Trophoblast cell (in vitro differentiated cells and primary cell): ENCODE results near the gene RAD51B.
"Not testable (repeated sequence)": the region's sequence is repeated elsewhere in the genome, so short reads cannot be mapped to it uniquely, and the experiment has no call there.

Experiments used
- DNase-seq, 2 donors: peaks; one replicate each; pipeline ENCODE4 v3.0.0-alpha.2; 2016
- H2AFZ ChIP-seq: 2 replicates; pipeline ENCODE4 v1.6.1; 2013; ENCODE audit warnings: low read length, moderate library complexity, mild to moderate bottlenecking; ENCODE audit not compliant: insufficient read depth, poor library complexity
- H2AK5ac ChIP-seq: 2 replicates; pipeline ENCODE4 v1.6.1; 2013; ENCODE audit warnings: mild to moderate bottlenecking, low read length
- H2BK120ac ChIP-seq: 2 replicates; pipeline ENCODE4 v1.6.1; 2013; ENCODE audit warnings: low read length, mild to moderate bottlenecking, moderate library complexity; ENCODE audit not compliant: insufficient read depth, poor library complexity
- H2BK12ac ChIP-seq: 2 replicates; pipeline ENCODE4 v1.6.1; 2013; ENCODE audit warnings: mild to moderate bottlenecking, low read length, moderate library complexity
- H2BK5ac ChIP-seq: 2 replicates; pipeline ENCODE4 v1.6.1; 2013; ENCODE audit warnings: low read length, low read depth, moderate library complexity, mild to moderate bottlenecking; ENCODE audit not compliant: poor library complexity
- H3K14ac ChIP-seq: 2 replicates; pipeline ENCODE4 v1.6.1; 2013; ENCODE audit warnings: mild to moderate bottlenecking, low read length
- H3K18ac ChIP-seq: 2 replicates; pipeline ENCODE4 v1.6.1; 2013; ENCODE audit warnings: mild to moderate bottlenecking, low read length
- H3K23ac ChIP-seq: 2 replicates; pipeline ENCODE4 v1.6.1; 2013; ENCODE audit warnings: low read length
- H3K27ac ChIP-seq: 2 replicates; pipeline ENCODE4 v1.5.1; 2013; ENCODE audit warnings: low read depth, mild to moderate bottlenecking, inconsistent platforms, low read length, moderate library complexity
- H3K27me3 ChIP-seq: 2 replicates; pipeline ENCODE4 v1.6.1; 2013; ENCODE audit warnings: inconsistent platforms, mild to moderate bottlenecking, low read length, moderate library complexity; ENCODE audit not compliant: insufficient read depth
- H3K36me3 ChIP-seq, 2 experiments: 1 replicate in 1 of 2; 2 replicates in 1 of 2; pipeline ENCODE4 v1.6.1; 2013; ENCODE audit warnings: low read length in 2 of 2, mild to moderate bottlenecking in 2 of 2, moderate library complexity in 1 of 2; ENCODE audit not compliant: insufficient read depth in 2 of 2, control insufficient read depth in 1 of 2
- H3K4ac ChIP-seq: 2 replicates; pipeline ENCODE4 v1.6.1; 2013; ENCODE audit warnings: low read depth, mild to moderate bottlenecking, low read length, moderate library complexity
- H3K4me1 ChIP-seq, 2 experiments: 1 replicate in 1 of 2; 2 replicates in 1 of 2; pipeline ENCODE4 v1.6.1; 2013; ENCODE audit warnings: low read length in 2 of 2, mild to moderate bottlenecking in 2 of 2, moderate library complexity in 1 of 2; ENCODE audit not compliant: insufficient read depth in 2 of 2, control insufficient read depth in 1 of 2
- H3K4me2 ChIP-seq: 2 replicates; pipeline ENCODE4 v1.6.1; 2013; ENCODE audit warnings: inconsistent platforms, mild to moderate bottlenecking, low read length, moderate library complexity
- H3K4me3 ChIP-seq: 2 replicates; pipeline ENCODE4 v1.5.1; 2013; ENCODE audit warnings: mild to moderate bottlenecking, low read depth, low read length, inconsistent platforms
- H3K79me1 ChIP-seq: one replicate; pipeline ENCODE4 v1.6.1; 2013; ENCODE audit warnings: low read length
- H3K79me2 ChIP-seq: 2 replicates; pipeline ENCODE4 v1.6.1; 2013; ENCODE audit warnings: low read length, mild to moderate bottlenecking; ENCODE audit not compliant: control insufficient read depth, insufficient read depth, poor library complexity
- H3K9ac ChIP-seq: 2 replicates; pipeline ENCODE4 v1.6.1; 2013; ENCODE audit warnings: mild to moderate bottlenecking, low read length
- H3K9me3 ChIP-seq: 2 replicates; pipeline ENCODE4 v1.6.1; 2013; ENCODE audit warnings: low read depth, mild to moderate bottlenecking, control low read depth, inconsistent platforms, low read length; ENCODE audit not compliant: insufficient read depth
- H4K12ac ChIP-seq: 2 replicates; pipeline ENCODE4 v1.6.1; 2013; ENCODE audit warnings: low read depth, mild to moderate bottlenecking, low read length, moderate library complexity
- H4K8ac ChIP-seq: 2 replicates; pipeline ENCODE4 v1.6.1; 2013; ENCODE audit warnings: low read depth, mild to moderate bottlenecking, low read length, moderate library complexity
- H4K91ac ChIP-seq: one replicate; pipeline ENCODE4 v1.6.1; 2013; ENCODE audit warnings: low read depth, mild to moderate bottlenecking, low read length, moderate library complexity
- WGBS: extraction: QIAGEN DNeasy Blood & Tissue Kit; methylation state at CpG from one replicate; pipeline ENCODE4 v1.1.7; 2013; ENCODE audit warnings: missing lambda C conversion rate; ENCODE audit not compliant: insufficient read length, insufficient coverage; ENCODE audit errors: extremely low coverage; 5-methylcytosine and 5-hydroxymethylcytosine counted together

RAD51B gene

DNA sequence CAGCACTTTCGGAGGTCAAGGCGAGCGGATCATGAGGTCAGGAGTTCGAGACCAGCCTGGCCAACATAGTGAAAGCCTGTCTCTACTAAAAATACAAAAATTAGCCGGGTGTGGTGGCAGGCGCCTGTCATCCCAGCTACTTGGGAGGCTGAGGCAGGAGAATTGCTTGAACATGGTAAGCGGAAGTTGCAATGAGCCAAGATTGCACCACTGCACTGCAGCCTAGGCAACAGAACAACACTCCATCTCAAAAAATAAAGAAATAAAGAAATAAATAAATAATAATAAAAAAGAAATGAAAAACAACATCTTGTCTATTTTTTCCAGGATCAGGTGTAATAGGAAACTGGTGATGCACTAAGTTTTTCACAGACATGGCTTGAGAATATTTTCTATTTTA is 168.6 kb downstream of the RAD51B start:
- H3K27ac ChIP-seq, H2AFZ ChIP-seq, H2BK120ac ChIP-seq, H3K9me3 ChIP-seq, H3K4me2 ChIP-seq, H3K27me3 ChIP-seq, H4K12ac ChIP-seq, H3K79me1 ChIP-seq, H3K23ac ChIP-seq, H4K8ac ChIP-seq, H3K4me1 ChIP-seq, H3K36me3 ChIP-seq, H3K18ac ChIP-seq, H3K9ac ChIP-seq, H2AK5ac ChIP-seq, H4K91ac ChIP-seq, H2BK12ac ChIP-seq, H3K4me3 ChIP-seq, H3K4ac ChIP-seq, H3K79me2 ChIP-seq, H3K14ac ChIP-seq, H2BK5ac ChIP-seq, DNase-seq: not testable (repeated sequence)
- WGBS, result no CpG with 5 or more reads among the region's 7 CpGs

DNA sequence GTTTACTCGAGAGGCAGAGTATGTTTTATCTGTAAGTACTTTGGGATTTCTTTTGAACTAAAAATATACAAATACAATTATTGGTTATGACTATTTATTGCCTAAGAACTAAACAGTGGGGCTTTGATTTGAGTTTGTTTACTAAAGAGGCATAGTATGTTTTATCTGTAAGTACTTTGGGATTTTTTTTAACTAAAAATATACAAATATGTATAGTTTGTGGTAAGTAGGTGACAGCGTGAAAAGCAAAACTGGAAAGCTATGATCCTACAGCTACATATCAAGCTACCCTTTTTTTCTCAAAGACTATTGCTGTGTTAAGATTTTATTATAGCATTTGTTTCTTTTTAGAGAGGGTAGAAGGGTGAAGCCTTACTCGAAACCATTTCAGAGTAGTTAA is 171.0 kb downstream of the RAD51B start:
- Histone ChIP-seq H2BK12ac (no peak overlapping the region), H3K4ac (no peak overlapping the region), H2BK5ac (no peak overlapping the region), H3K9ac (no peak overlapping the region), H4K8ac (no peak overlapping the region), H3K9me3 (no peaks in the 10 kb centered on the region), H4K91ac (no peak overlapping the region), H3K27me3 (no peaks in the 10 kb centered on the region), H3K27ac (no peak overlapping the region), H3K14ac (no peak overlapping the region), H3K79me2 (no peaks in the 10 kb centered on the region), H2BK120ac (no peak overlapping the region), H3K4me2 (no peak overlapping the region), H3K4me3 (no peak overlapping the region), H2AFZ (no peak overlapping the region), H3K4me1 (no peaks in the 10 kb centered on the region), H3K18ac (no peak overlapping the region), H3K79me1 (no peaks in the 10 kb centered on the region), H2AK5ac (no peak overlapping the region), H3K36me3 (no peaks in the 10 kb centered on the region), H4K12ac (no peak overlapping the region), H3K23ac (no peak overlapping the region)
- no peak for DNase-seq
- no CpG with 5 or more reads among the region's 3 CpGs for WGBS

DNA sequence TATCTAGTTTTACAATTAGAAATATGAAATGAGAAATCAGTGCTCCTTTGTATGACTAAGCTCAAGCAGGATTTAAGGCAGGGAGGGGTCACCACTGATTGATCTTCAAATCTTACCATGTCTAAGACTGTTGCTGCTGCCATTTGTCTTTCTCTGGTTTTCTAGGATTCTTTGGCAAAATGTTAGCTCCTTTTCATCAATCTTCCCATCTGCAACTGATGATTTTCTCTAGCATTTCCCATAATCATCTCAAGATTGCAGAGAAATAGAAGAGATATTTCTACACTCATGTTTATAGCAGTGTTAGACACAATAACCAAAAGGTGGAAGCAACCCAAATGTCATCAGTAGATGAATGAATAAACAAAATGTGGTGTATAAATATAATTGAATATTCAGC is 175.0 kb downstream of the RAD51B start:
- no peaks in the 10 kb centered on the region for H3K27me3 ChIP-seq
- H4K8ac ChIP-seq, result no peak overlapping the region
- no peaks in the 10 kb centered on the region for H3K79me2 ChIP-seq
- H3K27ac ChIP-seq, result no peak overlapping the region
- no peak overlapping the region for H2BK12ac ChIP-seq
- H3K4me3 ChIP-seq, result no peak overlapping the region
- H3K18ac ChIP-seq, result no peak overlapping the region
- H2BK120ac ChIP-seq, result no peak overlapping the region
- H3K36me3 ChIP-seq, result no peaks in the 10 kb centered on the region
- no peak overlapping the region for H3K9ac ChIP-seq
- no peak overlapping the region for H3K23ac ChIP-seq
- no peak overlapping the region for H2BK5ac ChIP-seq
- peaks cover 0 to 2% of the 10 kb centered on the region in 2 experiments for H3K4me1 ChIP-seq
- no peaks in the 10 kb centered on the region for H3K79me1 ChIP-seq
- H2AK5ac ChIP-seq, result no peak overlapping the region
- no peak overlapping the region for H4K12ac ChIP-seq
- no peaks in the 10 kb centered on the region for H3K9me3 ChIP-seq
- no peak overlapping the region for H3K4me2 ChIP-seq
- no peak for DNase-seq
- H3K14ac ChIP-seq, result no peak overlapping the region
- no peak overlapping the region for H3K4ac ChIP-seq
- H4K91ac ChIP-seq, result no peak overlapping the region
- H2AFZ ChIP-seq, result no peak overlapping the region

DNA sequence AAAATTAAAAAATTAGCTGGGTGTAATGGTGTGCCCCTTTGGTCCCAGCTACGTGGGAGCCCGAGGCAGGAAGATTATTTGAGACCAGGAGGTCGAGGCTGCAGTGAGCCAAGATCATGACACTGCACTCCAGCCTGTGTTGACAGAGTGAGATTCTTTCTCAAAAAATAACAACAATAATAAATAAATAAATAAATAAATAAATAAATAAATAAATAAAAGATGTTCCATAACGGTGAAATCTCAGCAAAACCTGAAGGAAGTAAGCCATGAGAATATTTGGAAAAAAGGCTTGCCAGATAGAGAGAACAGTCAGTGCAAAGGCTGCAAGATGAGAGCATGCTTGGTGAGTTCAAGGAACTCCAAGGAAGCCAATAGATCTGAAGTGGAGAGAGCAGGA is 176.7 kb downstream of the RAD51B start:
- no peak overlapping the region for H3K4ac ChIP-seq
- no peak overlapping the region for H2AFZ ChIP-seq
- peaks cover 0 to 2% of the 10 kb centered on the region in 2 experiments for H3K4me1 ChIP-seq
- no peak overlapping the region for H3K9ac ChIP-seq
- whole genome bisulfite sequencing, result no CpG with 5 or more reads among the region's 4 CpGs
- no peaks in the 10 kb centered on the region for H3K9me3 ChIP-seq
- H3K79me1 ChIP-seq, result no peaks in the 10 kb centered on the region
- no peak overlapping the region for H2BK5ac ChIP-seq
- no peak overlapping the region for H3K18ac ChIP-seq
- H3K27ac ChIP-seq, result no peak overlapping the region
- H3K4me3 ChIP-seq, result no peak overlapping the region
- H2AK5ac ChIP-seq, result no peak overlapping the region
- H3K4me2 ChIP-seq, result no peak overlapping the region
- no peak overlapping the region for H4K91ac ChIP-seq
- DNase-seq, result no peak
- no peaks in the 10 kb centered on the region for H3K79me2 ChIP-seq
- no peak overlapping the region for H2BK120ac ChIP-seq
- H3K27me3 ChIP-seq, result no peaks in the 10 kb centered on the region
- H3K36me3 ChIP-seq, result no peaks in the 10 kb centered on the region
- no peak overlapping the region for H3K14ac ChIP-seq
- no peak overlapping the region for H4K8ac ChIP-seq
- H4K12ac ChIP-seq, result no peak overlapping the region
- no peak overlapping the region for H3K23ac ChIP-seq
- H2BK12ac ChIP-seq, result no peak overlapping the region
